ENCODE measurements around the gene MTUS2. TPM values are rescaled to one million over a fixed set of nuclear protein-coding genes. Genes with fewer than 3 reads are reported as not detected.
"Not testable (repeated sequence)": the region's sequence is repeated elsewhere in the genome, so short reads cannot be mapped to it uniquely, and the experiment has no call there.

MTUS2 gene
- total and polyA plus RNA-seq, 9 of the 15 experiments (the other 6 are each of a cell fraction or from before 2014, with no cell fraction given): 0.01 to 0.28 (median 0.06) TPM; not detected in 1

- H3K4me3 ChIP-seq: no peak overlapping the region
- H3K27ac ChIP-seq (ENCODE audit: extremely low read depth, low read depth, low read length): no peak overlapping the region
- in situ Hi-C loops (cut with MboI): no loop called here
- no peaks in the 10 kb centered on the region for H3K9me3 ChIP-seq (replicated peaks; ENCODE audit: control insufficient read depth, insufficient read depth, low read depth, low read length)
- CTCF ChIA-PET (ENCODE audit: low intra/inter-chr PET ratio): no interaction called here
- H3K36me3 ChIP-seq (ENCODE audit: control insufficient read depth, insufficient read depth, low read length): no peaks in the 10 kb centered on the region
- FAIRE-seq (no peak), ATAC-seq (no peak), DNase-seq (ENCODE audit: extremely low read depth in 1 of 4, low spot score in 3 of 4) (no peak)
- WGBS (ENCODE audit: insufficient coverage, low coverage, missing lambda C conversion rate): 3% methylated on average over 23 of the region's 44 CpGs
- TF ChIP-seq THAP7 (CRISPR knock-in tag; IDR thresholded peaks at IDR 0.05) (no peak), UBTF (IDR thresholded peaks at IDR 0.05; ENCODE audit: borderline replicate concordance in 1 of 2, low read depth in 2 of 2, low read length in 2 of 2) (no peak)
- no peaks in the 10 kb centered on the region for H4K20me1 ChIP-seq (replicated peaks; ENCODE audit: control insufficient read depth, insufficient read depth, low read length)
- BruUV-seq (replicated peaks): no TSS peak
- H3K27me3 ChIP-seq (ENCODE audit: control insufficient read depth in 2 of 2, insufficient read depth in 2 of 2, low read length in 2 of 2): 0 out of 5 replicates have a peak, but pooled peaks cover 0 to 6% of the 10 kb centered on the region in 2 experiments
- POLR2A ChIA-PET: no interaction called here
- H3K9me1 ChIP-seq (ENCODE audit: control insufficient read depth, insufficient read depth, low read length): no peaks in the 10 kb centered on the region
- H3K4me1 ChIP-seq (replicated peaks in 1 of 2; ENCODE audit: control insufficient read depth in 2 of 2, insufficient read depth in 2 of 2, low read length in 2 of 2): no peaks in the 10 kb centered on the region
- no peak overlapping the region for H3K4me2 ChIP-seq (ENCODE audit: insufficient read depth, low read length)
- intact Hi-C loops (cut with micrococcal nuclease): no loop called here
- no peak overlapping the region for H2AFZ ChIP-seq (ENCODE audit: low read depth, low read length)
- H3K9ac ChIP-seq (ENCODE audit: insufficient read depth in 1 of 2, low read depth in 2 of 2, low read length in 2 of 2): no peak overlapping the region
- no peaks in the 10 kb centered on the region for H3K79me2 ChIP-seq (ENCODE audit: control insufficient read depth, insufficient read depth, low read length)
Observed at GRCh38 chr13:29339386-29340272, 519.5 kb downstream of the MTUS2 start.

GRCh38 chr13:29345860-29346582, 525.9 kb downstream of the MTUS2 start:
- H3K4me1 ChIP-seq (replicated peaks in 1 of 2; ENCODE audit: control insufficient read depth in 2 of 2, insufficient read depth in 2 of 2, low read length in 2 of 2); H3K4me2 ChIP-seq (ENCODE audit: insufficient read depth, low read length); BruUV-seq (replicated peaks); H3K27ac ChIP-seq (ENCODE audit: extremely low read depth, low read depth, low read length); H4K20me1 ChIP-seq (replicated peaks; ENCODE audit: control insufficient read depth, insufficient read depth, low read length); H3K36me3 ChIP-seq (ENCODE audit: control insufficient read depth, insufficient read depth, low read length); ATAC-seq; FAIRE-seq; CTCF ChIA-PET (ENCODE audit: low intra/inter-chr PET ratio); H3K9me3 ChIP-seq (replicated peaks; ENCODE audit: control insufficient read depth, insufficient read depth, low read depth, low read length); H3K79me2 ChIP-seq (ENCODE audit: control insufficient read depth, insufficient read depth, low read length); POLR2A ChIA-PET; DNase-seq (ENCODE audit: extremely low read depth in 1 of 4, low spot score in 3 of 4); H3K9me1 ChIP-seq (ENCODE audit: control insufficient read depth, insufficient read depth, low read length); intact Hi-C loops (cut with micrococcal nuclease); H3K27me3 ChIP-seq (ENCODE audit: control insufficient read depth in 2 of 2, insufficient read depth in 2 of 2, low read length in 2 of 2); H3K4me3 ChIP-seq; H2AFZ ChIP-seq (ENCODE audit: low read depth, low read length); H3K9ac ChIP-seq (ENCODE audit: insufficient read depth in 1 of 2, low read depth in 2 of 2, low read length in 2 of 2): not testable (repeated sequence)
- 0% methylated on average over 6 of the region's 7 CpGs for WGBS (ENCODE audit: insufficient coverage, low coverage, missing lambda C conversion rate)
- in situ Hi-C loops (cut with MboI): loop anchor here (5.0 kb wide), 1 partner anchor 134 kb away; no protein-coding TSS in a partner anchor

Measured in K562 (cell line).